ENCODE results near the gene SLC37A1. TPM values are rescaled to one million over a fixed set of nuclear protein-coding genes. Genes with fewer than 3 reads are reported as not detected.

Gene SLC37A1
- 13.5 TPM for total RNA-seq

GRCh38 chr21:42513151-42513984 lies at the start of gene SLC37A1:
TSS of gene SLC37A1 (plus strand) at chr21:42513852. CDS start at chr21:42518455, 4,603 bp downstream.

GRCh38 chr21:42496120-42496838 lies 17.4 kb upstream of the SLC37A1 start, which contains the start of gene RSPH1:
TSS of gene RSPH1 (minus strand) at chr21:42496224. CDS start at chr21:42496186, 38 bp downstream.

Other genes starting within 250 kb of the SLC37A1 start
- gene TFF3, start 198.4 kb upstream of the SLC37A1 start, total RNA-seq: 3.6 TPM
- not detected for gene TFF2, start 162.9 kb upstream of the SLC37A1 start, total RNA-seq
- gene TFF1, start 147.3 kb upstream of the SLC37A1 start, total RNA-seq: not detected
- 4.4 TPM for gene TMPRSS3, start 117.8 kb upstream of the SLC37A1 start, total RNA-seq
- gene UBASH3A, start 110.0 kb upstream of the SLC37A1 start, total RNA-seq: not detected
- gene RSPH1, start 17.6 kb upstream of the SLC37A1 start, total RNA-seq: 1.2 TPM
- 23.3 TPM for gene PDE9A, start 139.8 kb downstream of the SLC37A1 start, total RNA-seq